OCI-LY7 (cell line): ENCODE data around the gene ITPRIP. TPM values are rescaled to one million over a fixed set of nuclear protein-coding genes. Genes with fewer than 3 reads are reported as not detected.
A peak's percentile ranks its signal among the peaks of the same experiment; 100 is the strongest.

ENCODE experiments used
- BruUV-seq: library from RNA; stranded (reverse); fragments of 400-500 nt; replicated peaks from 2 replicates; lab custom pipeline; 2021; lab: Mats Ljungman, UMichigan
- CTCF ChIA-PET: fragments of 300-600 bp; sonication (Branson Sonifier 250); formaldehyde crosslinking; loops from one replicate; lab custom pipeline; 2022; ENCODE audit warnings: antibody characterized with exemption; ENCODE audit not compliant: unreplicated experiment; lab: Charles Lee
- POLR2A ChIA-PET: fragments of 300-600 bp; sonication (Branson Sonifier 250); formaldehyde crosslinking; loops from one replicate; lab custom pipeline; 2022; ENCODE audit warnings: antibody characterized with exemption; lab: Charles Lee
- DNase-seq: peaks from one replicate; pipeline ENCODE4 v3.0.0-alpha.2; 2015; ENCODE audit warnings: low spot score
- H2AFZ ChIP-seq: fragments of 200-600 bp; sonication (generic), shearing (Covaris generic); 2 replicates; pipeline ENCODE4 v1.6.1; 2014; ENCODE audit warnings: mild to moderate bottlenecking, antibody characterized with exemption, low read length, moderate library complexity
- H3K27ac ChIP-seq: fragments of 200-600 bp; sonication (generic); 2 replicates; pipeline ENCODE4 v1.5.1; 2014; ENCODE audit warnings: mixed run types, low read depth, mild to moderate bottlenecking, moderate library complexity, low read length, inconsistent platforms; ENCODE audit not compliant: poor library complexity, severe bottlenecking
- H3K36me3 ChIP-seq: fragments of 200-600 bp; sonication (generic); 2 replicates; pipeline ENCODE4 v1.6.1; 2014; ENCODE audit warnings: mild to moderate bottlenecking, antibody characterized with exemption, low read length, moderate library complexity, mixed read lengths; ENCODE audit not compliant: insufficient read depth
- H3K4me1 ChIP-seq: fragments of 200-600 bp; sonication (generic); 2 replicates; pipeline ENCODE4 v1.5.1; 2014; ENCODE audit warnings: mild to moderate bottlenecking, low read length; ENCODE audit not compliant: insufficient read depth, poor library complexity, severe bottlenecking
- H3K4me2 ChIP-seq: fragments of 200-600 bp; sonication (generic); 2 replicates; pipeline ENCODE4 v1.6.1; 2014; ENCODE audit warnings: mild to moderate bottlenecking, low read length
- H3K4me3 ChIP-seq: fragments of 200-600 bp; sonication (generic); 2 replicates; pipeline ENCODE4 v1.5.1; 2014; ENCODE audit warnings: mild to moderate bottlenecking, low read depth, low read length; ENCODE audit not compliant: poor library complexity, severe bottlenecking
- H3K79me2 ChIP-seq: fragments of 200-600 bp; sonication (generic); 2 replicates; pipeline ENCODE4 v1.6.1; 2016; ENCODE audit warnings: low read depth, mild to moderate bottlenecking, low read length, moderate library complexity, mixed read lengths; ENCODE audit not compliant: insufficient read depth
- H3K9me2 ChIP-seq: fragments of 200-600 bp; sonication (generic); 2 replicates; pipeline ENCODE4 v1.6.1; 2016; ENCODE audit warnings: mild to moderate bottlenecking, low read length, mixed read lengths; ENCODE audit not compliant: insufficient read depth
- H3K9me3 ChIP-seq: fragments of 200-600 bp; sonication (generic); 2 replicates; pipeline ENCODE4 v1.6.1; 2014; ENCODE audit warnings: mild to moderate bottlenecking, mixed run types, low read length, mixed read lengths
- H4K20me1 ChIP-seq: fragments of 200-600 bp; sonication (generic); 2 replicates; pipeline ENCODE4 v1.6.1; 2014; ENCODE audit warnings: mild to moderate bottlenecking, antibody characterized with exemption, low read length, moderate library complexity, mixed read lengths; ENCODE audit not compliant: insufficient read depth
- CTCF ChIP-seq: fragments of 200-600 bp; sonication (generic); conservative IDR thresholded peaks from 2 replicates; pipeline ENCODE4 v1.5.1; 2014; ENCODE audit warnings: mild to moderate bottlenecking, antibody characterized with exemption, low read length, moderate library complexity, mixed read lengths
- EZH2phosphoT487 ChIP-seq: fragments of 200-600 bp; sonication (generic); IDR thresholded peaks from 2 replicates; pipeline ENCODE4 v1.6.1; 2018; ENCODE audit warnings: low read depth, borderline replicate concordance, mild to moderate bottlenecking, mixed run types, antibody characterized with exemption, low read length, moderate library complexity, mixed read lengths
- intact Hi-C: fragments of 100-400 bp; cut with micrococcal nuclease; formaldehyde crosslinking; loops from one replicate; pipeline ENCODE4 v1.10.0; 2022; ENCODE audit not compliant: unreplicated experiment
- total RNA-seq, 2 experiments: library from RNA; depleted of rRNA in 1 of 2; stranded (reverse); fragments of >200 nt in 1 of 2; shearing (Covaris generic) in 1 of 2; gene quantifications; 2 replicates each; pipeline ENCODE4 v1.2.3, GENCODE V29; 2014 to 2022

ITPRIP gene
- total RNA-seq, 2 experiments from 2014 or later = 6.0 to 18.0 TPM

- peak overlapping the region; percentile 27; the same call in 1 of the 2 replicates for H2AFZ ChIP-seq
- ChIA-PET CTCF (interaction anchor here (0.6 to 0.7 kb wide), 2 partner anchors 39 to 41 kb away, joined by 3 to 5 read pairs; no protein-coding TSS in a partner anchor), POLR2A (interaction anchor here (1.3 to 3.4 kb wide), 2 partner anchors 10 to 39 kb away, joined by 3 to 18 read pairs; no protein-coding TSS in a partner anchor)
- no peaks in the 10 kb centered on the region for H4K20me1 ChIP-seq
- no peak overlapping the region for H3K4me3 ChIP-seq
- intact Hi-C loops = loop anchor here (10.0 kb wide), 1 partner anchor 431 kb away; the partner anchor contains the start of gene STN1
- no TSS peak for BruUV-seq
- H3K4me1 ChIP-seq = peaks cover 50% of the 10 kb centered on the region
- no peaks in the 10 kb centered on the region for H3K9me2 ChIP-seq
- TF ChIP-seq CTCF (no peak), EZH2phosphoT487 (no peak)
- no peak overlapping the region for H3K27ac ChIP-seq
- H3K79me2 ChIP-seq = no peaks in the 10 kb centered on the region
- H3K4me2 ChIP-seq = no peak overlapping the region
- no peaks in the 10 kb centered on the region for H3K9me3 ChIP-seq
- no peaks in the 10 kb centered on the region for H3K36me3 ChIP-seq
- peak; percentile 25 for DNase-seq
Measured at GRCh38 chr10:104345941-104346340, 7.7 kb upstream of the ITPRIP start.

- Histone ChIP-seq H3K4me2 (no peak overlapping the region), H3K36me3 (no peaks in the 10 kb centered on the region), H2AFZ (peak overlapping the region; percentile 27; the same call in 1 of the 2 replicates), H3K79me2 (no peaks in the 10 kb centered on the region), H3K9me3 (no peaks in the 10 kb centered on the region), H3K9me2 (no peaks in the 10 kb centered on the region), H4K20me1 (no peaks in the 10 kb centered on the region), H3K4me3 (no peak overlapping the region), H3K4me1 (peaks cover 54% of the 10 kb centered on the region), H3K27ac (no peak overlapping the region)
- TF ChIP-seq CTCF = no peak
- TF ChIP-seq EZH2phosphoT487 = no peak
- POLR2A ChIA-PET = interaction anchor here (1.3 to 3.4 kb wide), 2 partner anchors 9 to 38 kb away, joined by 3 to 18 read pairs; no protein-coding TSS in a partner anchor
- intact Hi-C loops = loop anchor here (10.0 kb wide), 1 partner anchor 431 kb away; the partner anchor contains the start of gene STN1
- DNase-seq = no peak
- BruUV-seq = no TSS peak
- CTCF ChIA-PET = interaction anchor here (0.7 kb wide), 1 partner anchor 39 kb away, joined by 3 read pairs; no protein-coding TSS in a partner anchor
Measured at GRCh38 chr10:104345515-104345914, 7.2 kb upstream of the ITPRIP start.

GRCh38 chr10:104344219-104344618 lies 6.0 kb upstream of the ITPRIP start:
- Histone ChIP-seq H3K4me2 (no peak overlapping the region), H3K27ac (no peak overlapping the region), H3K4me3 (no peak overlapping the region), H3K36me3 (no peaks in the 10 kb centered on the region), H2AFZ (no peak overlapping the region), H3K9me2 (no peaks in the 10 kb centered on the region), H4K20me1 (no peaks in the 10 kb centered on the region), H3K4me1 (peaks cover 58% of the 10 kb centered on the region), H3K9me3 (no peaks in the 10 kb centered on the region), H3K79me2 (no peaks in the 10 kb centered on the region)
- no peak for TF ChIP-seq CTCF
- no peak for TF ChIP-seq EZH2phosphoT487
- BruUV-seq = no TSS peak
- ChIA-PET POLR2A (no interaction called here), CTCF (no interaction called here)
- intact Hi-C loops = loop anchor here (10.0 kb wide), 1 partner anchor 429 kb away; the partner anchor contains the start of gene STN1
- DNase-seq = no peak
